OCI-LY1 (cell line): ENCODE results near the gene PRUNE1.

Experiments used
- CTCF ChIP-seq: fragments of 200-600 bp; sonication (generic), shearing (Covaris generic); IDR thresholded peaks from 2 replicates; pipeline ENCODE4 v1.5.1; 2017; ENCODE audit warnings: mild to moderate bottlenecking, antibody characterized with exemption, low read length, moderate library complexity, mixed read lengths
- EZH2 ChIP-seq: fragments of 200-600 bp; sonication (generic), shearing (Covaris generic); IDR thresholded peaks from 2 replicates; pipeline ENCODE4 v1.8.0; 2017; ENCODE audit warnings: borderline replicate concordance, mixed run types, mild to moderate bottlenecking, antibody characterized with exemption, low read length, moderate library complexity, mixed read lengths

GRCh38 chr1:150961756-150962155 lies 46.5 kb upstream of the PRUNE1 start:
- no peak for TF ChIP-seq CTCF
- no peak for TF ChIP-seq EZH2
